Duodenal mucosa (tissue), 2 donors: Measurements from ENCODE around the gene CACNA1D.
"Not testable (repeated sequence)": the region's sequence is repeated elsewhere in the genome, so short reads cannot be mapped to it uniquely, and the experiment has no call there.

Experiments
- H3K27ac ChIP-seq: one replicate; pipeline ENCODE4 v1.7.0; 2013; ENCODE audit warnings: low read depth, low read length
- H3K27me3 ChIP-seq, 2 donors: one replicate each; pipeline ENCODE4 v1.7.0; 2013; ENCODE audit warnings: low read length in 2 of 2, control low read depth in 1 of 2; ENCODE audit not compliant: insufficient read depth in 2 of 2, control insufficient read depth in 1 of 2
- H3K36me3 ChIP-seq, 2 donors: one replicate each; pipeline ENCODE4 v1.7.0; 2013; ENCODE audit warnings: low read length in 2 of 2, control low read depth in 1 of 2; ENCODE audit not compliant: insufficient read depth in 2 of 2, control insufficient read depth in 1 of 2
- H3K4me1 ChIP-seq, 2 donors: one replicate each; pipeline ENCODE4 v1.7.0; 2013; ENCODE audit warnings: low read length in 2 of 2, control low read depth in 1 of 2; ENCODE audit not compliant: insufficient read depth in 2 of 2, control insufficient read depth in 1 of 2
- H3K4me3 ChIP-seq, 2 donors: one replicate each; pipeline ENCODE4 v1.7.0; 2013; ENCODE audit warnings: low read length in 2 of 2, low read depth in 1 of 2
- H3K9ac ChIP-seq, 2 donors: one replicate each; pipeline ENCODE4 v1.7.0; 2013; ENCODE audit warnings: low read length in 2 of 2, low read depth in 1 of 2
- H3K9me3 ChIP-seq, 2 donors: one replicate each; pipeline ENCODE4 v1.7.0; 2013; ENCODE audit warnings: low read length in 2 of 2, control low read depth in 1 of 2; ENCODE audit not compliant: control insufficient read depth in 1 of 2

Gene CACNA1D

DNA sequence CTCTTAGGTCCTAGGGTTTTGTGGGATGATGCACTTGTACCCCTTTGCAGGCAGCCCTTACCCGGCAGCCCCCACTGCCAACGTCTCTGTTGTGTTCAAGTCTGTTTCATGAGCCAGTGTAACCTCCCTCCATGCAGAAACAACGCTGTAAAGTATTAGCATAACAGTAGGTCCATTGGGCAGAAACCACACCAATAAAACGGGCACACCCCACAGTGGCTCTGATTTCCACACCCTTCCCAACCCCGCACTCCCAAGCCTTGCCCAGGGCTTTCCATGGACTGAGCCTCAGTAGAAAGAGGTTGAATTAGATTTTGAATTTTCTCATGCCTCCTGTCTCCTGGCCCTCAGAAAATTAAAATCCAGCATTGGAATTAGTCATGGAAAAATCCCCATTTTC is 124.5 kb downstream of the CACNA1D start:
- Histone ChIP-seq H3K9ac (no peak overlapping the region), H3K36me3 (no peaks in the 10 kb centered on the region), H3K9me3 (no peaks in the 10 kb centered on the region), H3K27me3 (no peaks in the 10 kb centered on the region), H3K27ac (no peak overlapping the region), H3K4me1 (peaks cover 0 to 9% of the 10 kb centered on the region in 2 donors), H3K4me3 (no peak overlapping the region)

DNA sequence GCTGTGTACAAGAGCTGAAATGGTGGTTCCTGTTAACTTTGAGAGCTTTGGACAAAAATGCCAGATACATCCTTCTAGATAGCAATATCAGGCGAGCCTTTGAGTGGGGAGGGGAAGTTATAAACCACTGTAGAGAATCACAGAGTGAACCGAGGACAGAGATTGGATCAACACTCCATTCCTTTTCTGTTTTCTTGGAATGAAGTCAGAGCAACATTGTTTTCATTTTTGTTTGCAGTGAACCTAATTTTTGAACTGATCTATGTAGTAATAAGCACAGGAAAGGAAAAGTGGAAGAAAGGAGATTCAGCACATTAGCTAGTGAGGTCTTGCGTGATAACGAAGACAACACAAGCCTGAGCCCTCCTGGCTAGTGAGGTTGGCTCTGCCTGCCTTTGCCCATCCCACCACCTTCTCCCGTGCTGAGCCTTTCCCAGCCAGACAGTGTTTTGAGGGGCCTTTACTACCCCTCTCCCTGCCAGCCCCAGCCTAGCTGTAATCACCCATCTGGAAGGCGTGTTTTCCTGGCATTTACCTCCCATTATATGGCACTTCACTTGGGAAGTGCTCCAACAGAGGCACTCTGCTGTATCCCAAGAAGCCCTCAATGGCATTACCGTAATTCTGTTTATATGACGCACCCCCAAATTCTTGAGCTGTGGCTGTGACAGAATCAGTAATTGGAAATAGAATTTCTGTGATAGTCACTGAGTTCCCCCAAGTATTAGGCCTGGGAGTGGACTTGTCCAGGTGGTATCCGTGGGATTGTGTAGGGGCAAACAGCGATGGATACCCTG is 129.8 kb downstream of the CACNA1D start:
- no peak overlapping the region for H3K27ac ChIP-seq
- no peak overlapping the region for H3K4me3 ChIP-seq
- H3K4me1 ChIP-seq: peaks cover 0 to 5% of the 10 kb centered on the region in 2 donors
- H3K9me3 ChIP-seq: no peaks in the 10 kb centered on the region
- H3K27me3 ChIP-seq: no peaks in the 10 kb centered on the region
- no peak overlapping the region for H3K9ac ChIP-seq
- no peaks in the 10 kb centered on the region for H3K36me3 ChIP-seq

DNA sequence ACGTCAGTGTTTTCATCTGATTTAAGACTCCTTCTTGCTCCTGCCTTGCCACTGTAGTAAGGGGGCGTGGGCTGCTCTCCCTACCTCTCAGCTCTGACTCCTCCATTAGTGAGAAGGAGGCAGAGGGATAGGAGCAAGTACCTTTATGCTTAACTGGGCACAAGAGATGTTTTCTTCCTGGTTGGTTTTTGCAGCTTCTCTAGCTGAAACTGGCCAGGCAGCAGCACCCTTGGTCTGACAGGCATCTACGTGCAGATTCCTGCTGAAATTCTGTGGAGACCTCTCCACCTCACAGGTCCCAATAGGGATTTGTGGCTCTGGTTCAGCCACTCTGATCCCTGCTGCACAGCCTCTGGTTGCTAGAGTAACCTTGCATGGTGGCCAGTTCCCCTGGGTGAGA is 132.5 kb downstream of the CACNA1D start:
- no peak overlapping the region for H3K27ac ChIP-seq
- H3K9me3 ChIP-seq: peaks cover 0 to 4% of the 10 kb centered on the region in 2 donors
- H3K27me3 ChIP-seq: no peaks in the 10 kb centered on the region
- no peaks in the 10 kb centered on the region for H3K36me3 ChIP-seq
- no peak overlapping the region for H3K4me3 ChIP-seq
- H3K9ac ChIP-seq: no peak overlapping the region
- peaks cover 0 to 5% of the 10 kb centered on the region in 2 donors for H3K4me1 ChIP-seq

DNA sequence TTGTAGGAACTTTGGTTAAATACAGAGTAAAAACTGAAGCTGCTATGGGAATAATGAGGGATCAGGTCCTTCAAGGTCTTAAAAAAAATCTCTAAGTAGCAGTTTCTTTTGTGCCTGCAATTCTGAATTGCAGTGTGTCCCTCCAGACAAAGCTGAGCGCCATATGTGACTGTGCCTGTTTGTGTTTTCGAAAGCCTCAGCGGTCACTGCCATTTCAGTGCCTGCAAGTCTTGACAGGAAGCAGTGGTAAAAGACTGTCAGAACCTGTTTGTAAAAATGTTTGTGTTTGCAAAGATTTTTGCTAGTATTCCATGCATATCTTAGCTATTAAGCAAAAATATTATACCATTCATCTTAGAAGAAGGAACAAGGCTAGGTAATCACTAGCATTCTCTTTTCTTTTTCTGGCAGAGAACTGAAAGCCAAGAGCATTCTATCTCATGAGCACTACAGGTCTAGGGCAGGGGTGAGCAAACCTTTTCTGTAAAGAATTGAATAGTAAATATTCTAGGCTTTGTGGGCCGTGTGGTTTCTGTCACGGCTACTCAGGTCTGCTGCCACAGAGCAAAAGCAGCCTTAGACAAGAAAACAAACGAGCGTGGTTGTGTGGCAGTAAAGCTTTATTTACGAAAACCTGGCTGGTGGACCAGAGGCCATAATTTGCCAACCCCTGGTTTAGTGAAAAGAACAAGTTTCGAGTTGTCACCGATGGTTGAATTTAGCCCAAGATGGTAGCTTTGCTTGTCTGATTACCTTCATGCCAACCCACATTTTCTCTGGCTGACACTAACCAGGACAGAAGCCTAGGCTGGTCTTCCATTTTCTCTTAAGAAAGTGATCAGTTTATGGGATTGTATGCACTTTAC is 134.4 kb downstream of the CACNA1D start:
- H3K36me3 ChIP-seq: no peaks in the 10 kb centered on the region
- no peaks in the 10 kb centered on the region for H3K27me3 ChIP-seq
- peaks cover 5 to 9% of the 10 kb centered on the region in 2 donors for H3K4me1 ChIP-seq
- no peak overlapping the region for H3K27ac ChIP-seq
- H3K9me3 ChIP-seq: peaks cover 0 to 5% of the 10 kb centered on the region in 2 donors
- no peak overlapping the region for H3K4me3 ChIP-seq
- no peak overlapping the region for H3K9ac ChIP-seq

DNA sequence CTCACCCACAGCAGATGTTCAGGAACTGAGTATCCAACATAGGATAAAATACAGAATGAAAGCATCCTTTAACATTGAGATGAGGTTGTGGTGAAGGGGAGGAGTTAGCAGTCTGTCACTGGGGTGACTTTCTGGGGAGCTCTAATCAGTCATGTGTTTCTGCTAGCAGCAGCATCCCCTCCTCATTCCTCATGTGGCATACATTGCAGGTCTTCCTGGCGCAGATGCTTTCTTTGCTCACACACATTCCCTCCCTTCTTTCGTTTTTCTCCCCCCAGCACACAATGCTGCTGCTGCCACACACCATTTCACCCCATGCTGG is 135.0 kb downstream of the CACNA1D start:
- peaks cover 5% of the 10 kb centered on the region in 2 donors for H3K4me1 ChIP-seq
- peaks cover 0 to 5% of the 10 kb centered on the region in 2 donors for H3K9me3 ChIP-seq
- H3K4me3 ChIP-seq: no peak overlapping the region
- no peak overlapping the region for H3K27ac ChIP-seq
- H3K27me3 ChIP-seq: no peaks in the 10 kb centered on the region
- no peaks in the 10 kb centered on the region for H3K36me3 ChIP-seq
- no peak overlapping the region for H3K9ac ChIP-seq

DNA sequence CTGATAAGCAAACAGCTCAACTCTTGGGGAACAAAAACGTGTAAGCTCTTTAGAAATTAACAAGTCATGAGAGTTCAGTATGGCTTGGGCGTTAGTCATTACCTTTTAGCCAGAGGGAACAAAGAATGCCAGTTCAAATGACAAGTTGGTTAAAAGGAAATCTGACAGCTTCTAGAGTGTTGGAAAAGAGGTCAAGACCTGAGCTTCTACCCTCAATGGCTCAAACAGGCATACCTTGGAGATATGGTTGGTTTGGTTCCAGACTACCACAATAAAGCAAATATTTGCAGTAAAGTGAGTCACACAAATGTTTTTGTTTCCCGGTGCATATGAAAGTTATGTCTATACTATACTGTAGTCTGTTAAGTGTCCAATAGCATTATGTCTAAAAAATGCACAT is 136.1 kb downstream of the CACNA1D start:
- Histone ChIP-seq H3K36me3 (no peaks in the 10 kb centered on the region), H3K27ac (no peak overlapping the region), H3K27me3 (no peaks in the 10 kb centered on the region), H3K4me1 (peaks cover 4 to 5% of the 10 kb centered on the region in 2 donors), H3K9ac (no peak overlapping the region), H3K4me3 (no peak overlapping the region), H3K9me3 (peaks cover 0 to 5% of the 10 kb centered on the region in 2 donors)

DNA sequence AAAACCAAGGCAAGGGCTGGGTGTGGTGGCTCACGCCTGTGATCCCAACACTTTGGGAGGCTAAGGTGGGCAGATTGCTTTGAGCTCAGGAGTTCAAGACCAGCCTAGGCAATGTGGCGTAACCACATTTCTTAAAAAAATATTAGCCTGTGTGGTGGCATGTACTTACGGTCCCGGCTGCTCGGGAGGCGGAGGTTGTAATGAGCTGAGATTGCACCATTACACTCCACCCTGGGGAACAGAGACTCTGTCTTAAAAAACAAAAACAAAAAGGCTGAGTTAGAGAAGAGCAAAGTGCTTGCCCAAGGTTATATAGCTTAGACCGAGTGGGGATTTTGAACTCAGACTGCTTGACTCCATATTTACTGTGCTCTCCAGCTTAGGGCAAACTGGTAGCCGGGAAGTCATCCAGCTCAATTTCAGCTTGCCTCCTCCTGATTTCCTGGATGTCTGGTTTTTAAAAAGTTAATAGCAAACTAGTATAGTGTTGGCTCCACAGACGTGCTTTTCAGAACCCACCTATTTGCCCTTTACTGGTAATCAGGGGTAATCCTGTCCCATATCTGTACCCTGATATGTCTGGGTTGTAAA is 138.9 kb downstream of the CACNA1D start:
- Histone ChIP-seq H3K4me3 (no peak overlapping the region), H3K27ac (no peak overlapping the region), H3K9me3 (peaks cover 0 to 5% of the 10 kb centered on the region in 2 donors)

DNA sequence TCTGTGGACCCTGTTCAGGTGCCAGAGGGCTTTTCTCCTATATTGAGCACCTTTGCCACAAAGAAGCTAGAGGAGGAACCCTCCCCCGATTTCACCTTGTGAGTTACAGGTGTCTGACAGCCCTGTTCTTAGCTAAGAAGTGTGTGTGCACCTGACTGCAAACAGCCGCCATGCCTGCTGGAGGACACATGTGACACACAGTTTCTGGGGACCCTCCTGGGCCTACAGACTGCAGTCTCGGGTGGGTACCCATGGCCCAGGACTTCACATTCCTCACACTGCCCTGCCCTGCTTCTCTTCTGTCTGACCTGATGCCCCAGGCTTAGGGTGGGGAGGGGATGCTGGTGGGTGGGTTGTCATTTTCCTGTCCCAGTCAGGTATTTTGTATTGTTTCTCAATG is 140.6 kb downstream of the CACNA1D start:
- Histone ChIP-seq H3K27ac (no peak overlapping the region), H3K27me3 (no peaks in the 10 kb centered on the region), H3K36me3 (no peaks in the 10 kb centered on the region)

More for the DNA sequence above, 138.9 kb downstream of the CACNA1D start:
- no peaks in the 10 kb centered on the region for H3K27me3 ChIP-seq
- H3K9ac ChIP-seq: no peak overlapping the region
- H3K4me1 ChIP-seq: peaks cover 4 to 5% of the 10 kb centered on the region in 2 donors
- no peaks in the 10 kb centered on the region for H3K36me3 ChIP-seq

DNA sequence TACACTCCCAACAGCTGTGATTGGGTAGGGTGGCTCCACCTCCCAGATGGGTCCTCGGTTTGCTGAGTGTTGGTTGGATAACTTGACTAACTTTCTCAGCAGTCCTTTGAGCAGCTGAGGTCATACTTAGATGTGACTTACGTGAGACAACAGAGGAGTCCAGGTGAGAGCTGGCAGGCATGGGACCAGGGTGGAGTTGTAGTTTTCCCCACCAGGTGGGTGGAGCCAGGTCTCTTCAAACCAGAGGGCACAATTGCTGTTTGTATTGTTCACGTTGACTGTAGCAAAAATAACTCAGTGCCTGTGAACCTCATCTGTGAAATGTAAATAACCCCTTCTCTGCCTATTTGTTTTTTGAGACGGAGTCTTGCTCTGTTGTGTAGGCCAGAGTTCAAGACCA is 144.4 kb downstream of the CACNA1D start:
- H3K9me3 ChIP-seq, H3K27me3 ChIP-seq, H3K9ac ChIP-seq, H3K4me3 ChIP-seq, H3K27ac ChIP-seq, H3K4me1 ChIP-seq, H3K36me3 ChIP-seq: not testable (repeated sequence)

More for the DNA sequence above, 140.6 kb downstream of the CACNA1D start:
- no peak overlapping the region for H3K4me3 ChIP-seq
- H3K9ac ChIP-seq: no peak overlapping the region
- peaks cover 0 to 5% of the 10 kb centered on the region in 2 donors for H3K9me3 ChIP-seq
- H3K4me1 ChIP-seq: peaks cover 4 to 5% of the 10 kb centered on the region in 2 donors

DNA sequence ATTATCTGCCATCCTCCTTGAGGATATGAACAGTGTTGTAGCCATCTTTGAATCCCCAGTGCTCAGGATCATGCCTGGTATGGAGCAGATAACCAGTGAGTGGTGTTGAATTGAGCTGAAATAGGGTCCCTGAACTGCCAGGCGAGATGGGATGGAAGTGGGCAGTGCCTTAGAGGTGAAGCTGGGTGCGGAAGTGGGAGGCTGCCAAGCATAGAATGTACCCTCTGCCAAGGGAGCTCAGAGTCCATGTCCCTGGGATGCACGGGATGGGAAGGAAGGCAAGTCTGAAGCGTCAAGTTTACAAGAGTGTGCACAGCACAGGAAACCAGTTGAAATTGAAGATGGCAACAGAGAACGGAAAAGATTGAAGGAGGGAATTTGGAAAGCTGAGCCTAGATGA is 147.0 kb downstream of the CACNA1D start:
- H3K4me1 ChIP-seq: no peaks in the 10 kb centered on the region
- no peak overlapping the region for H3K9ac ChIP-seq
- H3K27me3 ChIP-seq: no peaks in the 10 kb centered on the region
- no peak overlapping the region for H3K27ac ChIP-seq
- H3K4me3 ChIP-seq: no peak overlapping the region
- no peaks in the 10 kb centered on the region for H3K36me3 ChIP-seq
- no peaks in the 10 kb centered on the region for H3K9me3 ChIP-seq
